OCI-LY7 (cell line): ENCODE measurements around the gene PPP1R9A. TPM values are rescaled to one million over a fixed set of nuclear protein-coding genes. Genes with fewer than 3 reads are reported as not detected.

Experiments used
- BruUV-seq: library from RNA; stranded (reverse); fragments of 400-500 nt; replicated peaks from 2 replicates; lab custom pipeline; 2021; lab: Mats Ljungman, UMichigan
- CTCF ChIA-PET: fragments of 300-600 bp; sonication (Branson Sonifier 250); formaldehyde crosslinking; loops from one replicate; lab custom pipeline; 2022; ENCODE audit warnings: antibody characterized with exemption; ENCODE audit not compliant: unreplicated experiment; lab: Charles Lee
- POLR2A ChIA-PET: fragments of 300-600 bp; sonication (Branson Sonifier 250); formaldehyde crosslinking; loops from one replicate; lab custom pipeline; 2022; ENCODE audit warnings: antibody characterized with exemption; lab: Charles Lee
- DNase-seq: peaks from one replicate; pipeline ENCODE4 v3.0.0-alpha.2; 2015; ENCODE audit warnings: low spot score
- H2AFZ ChIP-seq: fragments of 200-600 bp; sonication (generic), shearing (Covaris generic); 2 replicates; pipeline ENCODE4 v1.6.1; 2014; ENCODE audit warnings: mild to moderate bottlenecking, antibody characterized with exemption, low read length, moderate library complexity
- H3K27ac ChIP-seq: fragments of 200-600 bp; sonication (generic); 2 replicates; pipeline ENCODE4 v1.5.1; 2014; ENCODE audit warnings: mixed run types, low read depth, mild to moderate bottlenecking, moderate library complexity, low read length, inconsistent platforms; ENCODE audit not compliant: poor library complexity, severe bottlenecking
- H3K36me3 ChIP-seq: fragments of 200-600 bp; sonication (generic); 2 replicates; pipeline ENCODE4 v1.6.1; 2014; ENCODE audit warnings: mild to moderate bottlenecking, antibody characterized with exemption, low read length, moderate library complexity, mixed read lengths; ENCODE audit not compliant: insufficient read depth
- H3K4me1 ChIP-seq: fragments of 200-600 bp; sonication (generic); 2 replicates; pipeline ENCODE4 v1.5.1; 2014; ENCODE audit warnings: mild to moderate bottlenecking, low read length; ENCODE audit not compliant: insufficient read depth, poor library complexity, severe bottlenecking
- H3K4me2 ChIP-seq: fragments of 200-600 bp; sonication (generic); 2 replicates; pipeline ENCODE4 v1.6.1; 2014; ENCODE audit warnings: mild to moderate bottlenecking, low read length
- H3K4me3 ChIP-seq: fragments of 200-600 bp; sonication (generic); 2 replicates; pipeline ENCODE4 v1.5.1; 2014; ENCODE audit warnings: mild to moderate bottlenecking, low read depth, low read length; ENCODE audit not compliant: poor library complexity, severe bottlenecking
- H3K79me2 ChIP-seq: fragments of 200-600 bp; sonication (generic); 2 replicates; pipeline ENCODE4 v1.6.1; 2016; ENCODE audit warnings: low read depth, mild to moderate bottlenecking, low read length, moderate library complexity, mixed read lengths; ENCODE audit not compliant: insufficient read depth
- H3K9me2 ChIP-seq: fragments of 200-600 bp; sonication (generic); 2 replicates; pipeline ENCODE4 v1.6.1; 2016; ENCODE audit warnings: mild to moderate bottlenecking, low read length, mixed read lengths; ENCODE audit not compliant: insufficient read depth
- H3K9me3 ChIP-seq: fragments of 200-600 bp; sonication (generic); 2 replicates; pipeline ENCODE4 v1.6.1; 2014; ENCODE audit warnings: mild to moderate bottlenecking, mixed run types, low read length, mixed read lengths
- H4K20me1 ChIP-seq: fragments of 200-600 bp; sonication (generic); 2 replicates; pipeline ENCODE4 v1.6.1; 2014; ENCODE audit warnings: mild to moderate bottlenecking, antibody characterized with exemption, low read length, moderate library complexity, mixed read lengths; ENCODE audit not compliant: insufficient read depth
- CTCF ChIP-seq: fragments of 200-600 bp; sonication (generic); conservative IDR thresholded peaks from 2 replicates; pipeline ENCODE4 v1.5.1; 2014; ENCODE audit warnings: mild to moderate bottlenecking, antibody characterized with exemption, low read length, moderate library complexity, mixed read lengths
- EZH2phosphoT487 ChIP-seq: fragments of 200-600 bp; sonication (generic); IDR thresholded peaks from 2 replicates; pipeline ENCODE4 v1.6.1; 2018; ENCODE audit warnings: low read depth, borderline replicate concordance, mild to moderate bottlenecking, mixed run types, antibody characterized with exemption, low read length, moderate library complexity, mixed read lengths
- intact Hi-C: fragments of 100-400 bp; cut with micrococcal nuclease; formaldehyde crosslinking; loops from one replicate; pipeline ENCODE4 v1.10.0; 2022; ENCODE audit not compliant: unreplicated experiment
- total RNA-seq, 2 experiments: library from RNA; depleted of rRNA in 1 of 2; stranded (reverse); fragments of >200 nt in 1 of 2; shearing (Covaris generic) in 1 of 2; gene quantifications; 2 replicates each; pipeline ENCODE4 v1.2.3, GENCODE V29; 2014 to 2022

PPP1R9A gene
- total RNA-seq, 2 experiments from 2014 or later: not detected

DNA sequence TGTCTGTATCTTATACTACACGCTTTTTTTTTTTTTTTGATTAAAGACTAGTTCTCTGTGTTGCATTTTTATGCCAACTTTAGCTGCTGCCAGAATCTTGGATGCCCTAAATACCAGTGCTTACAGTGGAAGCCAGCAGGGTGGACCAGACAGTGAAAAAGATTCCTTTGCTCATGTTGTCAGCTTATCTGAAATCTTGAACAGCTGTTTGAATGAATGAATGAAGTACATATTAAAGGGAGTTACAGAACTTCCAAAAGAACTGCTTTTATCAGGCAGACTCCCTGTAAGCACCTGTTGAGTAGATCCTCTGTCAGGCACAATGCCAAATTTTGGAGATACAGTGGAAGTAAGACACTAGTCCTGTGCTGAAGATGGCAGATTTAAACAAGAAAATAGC, 184.9 kb downstream of the PPP1R9A start:
- Histone ChIP-seq H3K4me2 (no peak overlapping the region), H3K9me3 (no peaks in the 10 kb centered on the region), H3K79me2 (no peaks in the 10 kb centered on the region), H3K4me3 (no peak overlapping the region), H4K20me1 (no peaks in the 10 kb centered on the region), H3K27ac (no peak overlapping the region), H3K36me3 (no peaks in the 10 kb centered on the region), H2AFZ (no peak overlapping the region), H3K9me2 (no peaks in the 10 kb centered on the region), H3K4me1 (no peaks in the 10 kb centered on the region)
- DNase-seq: no peak
- TF ChIP-seq CTCF (no peak), EZH2phosphoT487 (no peak)
- ChIA-PET POLR2A (interaction anchor here (0.6 to 0.7 kb wide), 2 partner anchors 75 to 142 kb away, joined by 3 read pairs; no protein-coding TSS in a partner anchor), CTCF (no interaction called here)
- intact Hi-C loops: no loop called here
- no TSS peak for BruUV-seq

GRCh38 chr7:95095259-95095965, 188.0 kb downstream of the PPP1R9A start:
- no peak for TF ChIP-seq CTCF
- no peak for TF ChIP-seq EZH2phosphoT487
- Histone ChIP-seq H4K20me1 (no peaks in the 10 kb centered on the region), H3K9me3 (no peaks in the 10 kb centered on the region), H3K79me2 (no peaks in the 10 kb centered on the region), H3K36me3 (no peaks in the 10 kb centered on the region), H3K4me1 (no peaks in the 10 kb centered on the region), H3K27ac (no peak overlapping the region), H3K4me3 (no peak overlapping the region), H3K9me2 (no peaks in the 10 kb centered on the region), H3K4me2 (no peak overlapping the region), H2AFZ (no peak overlapping the region)
- ChIA-PET CTCF (no interaction called here), POLR2A (no interaction called here)
- no TSS peak for BruUV-seq
- DNase-seq: no peak
- intact Hi-C loops: no loop called here

- ChIA-PET CTCF (no interaction called here), POLR2A (no interaction called here)
- no peak overlapping the region for H3K4me2 ChIP-seq
- TF ChIP-seq EZH2phosphoT487 (no peak), CTCF (no peak)
- intact Hi-C loops: no loop called here
- DNase-seq: no peak
- H3K9me3 ChIP-seq: no peaks in the 10 kb centered on the region
- no peaks in the 10 kb centered on the region for H3K9me2 ChIP-seq
- no peaks in the 10 kb centered on the region for H3K79me2 ChIP-seq
- H3K36me3 ChIP-seq: no peaks in the 10 kb centered on the region
- no peak overlapping the region for H2AFZ ChIP-seq
- H4K20me1 ChIP-seq: no peaks in the 10 kb centered on the region
- no peaks in the 10 kb centered on the region for H3K4me1 ChIP-seq
- BruUV-seq: no TSS peak
- no peak overlapping the region for H3K4me3 ChIP-seq
- H3K27ac ChIP-seq: no peak overlapping the region
Measured at GRCh38 chr7:95095966-95096540, 188.7 kb downstream of the PPP1R9A start.
